GM21360 (cell line): ENCODE measurements around the gene DCAF17.
A peak's percentile ranks its signal among the peaks of the same experiment; 100 is the strongest.
"Not testable (repeated sequence)": the region's sequence is repeated elsewhere in the genome, so short reads cannot be mapped to it uniquely, and the experiment has no call there.

Experiments used
- ATAC-seq: cut with Tn5 transposase; IDR thresholded peaks from one replicate; pipeline ENCODE4 v1.9.1; 2021; ENCODE audit warnings: mild to moderate bottlenecking, moderate library complexity; ENCODE audit not compliant: unreplicated experiment

The DCAF17 gene

GRCh38 chr2:171451074-171451473, 17.0 kb downstream of the DCAF17 start:
- no peak for ATAC-seq

- no peak for ATAC-seq
Observed at GRCh38 chr2:171452773-171453172, 18.7 kb downstream of the DCAF17 start.

- ATAC-seq = no peak
Observed at GRCh38 chr2:171459498-171459897, 25.5 kb downstream of the DCAF17 start.

- no peak for ATAC-seq
Observed at GRCh38 chr2:171460537-171460936, 26.5 kb downstream of the DCAF17 start.

DNA sequence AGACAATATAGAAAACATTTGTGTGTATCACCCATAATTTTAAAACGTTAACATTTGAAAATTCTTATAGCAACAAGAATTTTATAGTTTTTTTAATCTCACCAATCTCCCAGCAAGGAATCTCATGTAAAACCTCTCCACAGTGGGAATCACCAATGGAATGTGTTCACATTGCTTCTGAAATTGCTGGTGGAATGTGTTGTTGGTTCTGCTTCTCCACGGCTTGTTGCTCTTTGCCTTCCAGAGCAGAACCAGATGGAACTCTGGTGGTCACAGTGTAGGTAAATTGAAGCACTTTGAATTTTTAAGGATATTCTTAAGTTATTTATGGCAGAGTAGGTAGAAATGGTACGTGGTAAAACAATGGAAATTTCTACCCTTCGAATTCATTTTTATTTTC, 35.1 kb downstream of the DCAF17 start:
- ATAC-seq = no peak

- no peak for ATAC-seq
Observed at GRCh38 chr2:171470129-171470528, 36.1 kb downstream of the DCAF17 start.

GRCh38 chr2:171475979-171476378, 42.0 kb downstream of the DCAF17 start:
- ATAC-seq = no peak

DNA sequence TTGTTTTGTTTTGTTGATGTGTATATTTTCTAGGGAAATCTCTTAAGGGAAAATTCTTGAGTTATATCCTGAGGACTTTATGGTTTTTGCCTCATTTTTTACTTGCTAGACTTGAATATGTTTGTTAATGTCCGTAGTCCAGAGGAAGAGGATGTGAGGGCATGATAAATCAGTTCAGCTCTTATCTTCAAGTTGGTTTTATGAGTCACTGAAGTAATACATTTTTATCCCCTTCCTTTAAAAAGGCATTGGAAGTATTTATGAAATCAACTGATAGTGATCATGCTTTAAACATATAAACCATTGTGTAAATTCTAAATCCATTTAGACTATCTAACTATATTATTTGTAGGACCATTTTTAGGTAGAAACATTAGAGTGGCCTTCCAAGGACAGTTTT, 44.3 kb downstream of the DCAF17 start:
- ATAC-seq = no peak

DNA sequence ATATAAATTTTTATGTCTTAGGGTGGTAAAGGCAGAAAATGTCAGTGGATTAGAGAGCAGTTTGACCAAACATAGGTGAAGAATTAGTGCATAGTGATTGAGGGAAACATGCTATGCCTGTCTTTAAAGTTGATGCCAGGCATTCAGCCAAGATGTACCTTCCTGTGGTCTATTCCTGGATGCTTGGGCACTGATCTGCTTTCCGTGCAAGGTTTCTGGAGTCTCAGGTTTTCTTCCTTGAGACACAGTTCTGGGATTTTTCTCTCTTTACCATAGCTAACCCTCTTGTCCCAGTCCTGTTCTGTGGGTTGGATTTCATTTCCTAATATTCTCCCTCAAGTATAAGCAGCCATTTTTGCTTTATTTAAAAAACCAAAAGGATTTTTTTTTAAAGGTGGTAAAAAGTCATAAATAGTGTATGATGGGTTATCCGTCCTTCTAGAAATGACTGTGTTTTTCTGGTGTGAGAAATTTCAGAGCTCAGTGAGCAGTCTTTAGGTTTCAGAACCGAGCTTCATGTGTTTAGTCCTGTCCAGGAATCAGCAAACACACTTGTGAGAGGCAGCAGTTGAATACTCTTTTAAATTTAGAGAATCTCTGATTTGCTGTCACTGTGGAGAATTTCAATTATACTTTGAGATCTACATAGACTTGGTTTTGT, 45.3 kb downstream of the DCAF17 start:
- ATAC-seq = peak; percentile 59

GRCh38 chr2:171480908-171481307, 46.9 kb downstream of the DCAF17 start:
- ATAC-seq = no peak

DNA sequence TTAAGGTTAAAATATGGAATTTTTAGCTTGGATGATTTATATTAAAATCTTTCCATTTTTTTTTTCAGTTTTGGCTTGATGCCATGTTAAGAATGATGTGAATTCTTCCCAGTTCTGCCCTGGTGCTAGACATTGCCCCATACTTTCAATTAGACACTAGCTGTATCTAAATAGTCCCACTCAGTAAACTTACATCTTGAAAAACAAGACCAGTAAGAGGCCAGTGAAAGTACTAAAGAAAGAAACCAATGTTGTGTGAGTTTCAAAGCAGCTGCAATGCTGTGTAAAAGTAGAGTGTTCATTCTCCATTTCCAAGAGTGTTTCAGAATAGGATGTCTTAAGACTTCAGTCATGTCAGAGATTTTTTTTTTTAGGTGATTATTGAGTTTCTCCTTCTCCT, 48.3 kb downstream of the DCAF17 start:
- no peak for ATAC-seq

DNA sequence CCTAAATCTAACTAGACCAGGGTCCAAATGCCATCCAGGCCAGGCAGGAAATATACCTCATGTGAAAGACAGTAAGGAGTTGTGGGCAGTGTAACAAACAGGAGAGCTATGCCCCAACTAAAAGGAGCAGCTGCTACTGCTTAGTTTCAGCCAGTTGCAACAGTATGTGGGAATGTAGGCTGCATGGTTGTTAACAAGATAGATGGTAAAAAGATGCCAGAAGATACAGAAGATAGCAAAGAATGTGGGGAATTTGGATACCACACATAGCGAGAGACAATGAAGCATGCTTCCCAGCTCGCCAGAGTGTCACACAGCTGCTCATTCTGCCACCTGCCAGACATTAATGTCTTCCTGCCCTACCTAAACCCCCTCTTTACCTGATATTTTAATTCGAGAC, 48.9 kb downstream of the DCAF17 start:
- ATAC-seq = no peak

GRCh38 chr2:171483793-171484192, 49.8 kb downstream of the DCAF17 start:
- no peak for ATAC-seq

DNA sequence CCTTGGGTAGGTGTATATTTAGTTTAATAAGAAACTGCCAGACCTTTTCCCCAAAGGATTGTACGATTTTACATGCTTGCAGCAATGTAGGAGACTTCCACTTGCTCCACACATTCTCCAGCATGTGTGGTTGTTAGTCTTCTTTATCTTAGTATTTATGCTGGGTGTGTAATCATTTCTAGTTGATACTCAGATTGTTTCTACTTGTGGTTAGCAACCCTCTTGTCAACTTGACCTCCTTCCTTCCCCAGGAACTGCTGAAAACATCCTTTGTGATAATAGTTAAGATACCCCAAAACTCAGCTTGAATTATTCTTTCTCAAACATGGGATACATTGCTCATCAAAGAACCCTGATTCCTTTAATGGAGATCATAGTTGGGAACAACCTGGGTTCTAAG, 51.1 kb downstream of the DCAF17 start:
- no peak for ATAC-seq

GRCh38 chr2:171487201-171487600, 53.2 kb downstream of the DCAF17 start:
- no peak for ATAC-seq

DNA sequence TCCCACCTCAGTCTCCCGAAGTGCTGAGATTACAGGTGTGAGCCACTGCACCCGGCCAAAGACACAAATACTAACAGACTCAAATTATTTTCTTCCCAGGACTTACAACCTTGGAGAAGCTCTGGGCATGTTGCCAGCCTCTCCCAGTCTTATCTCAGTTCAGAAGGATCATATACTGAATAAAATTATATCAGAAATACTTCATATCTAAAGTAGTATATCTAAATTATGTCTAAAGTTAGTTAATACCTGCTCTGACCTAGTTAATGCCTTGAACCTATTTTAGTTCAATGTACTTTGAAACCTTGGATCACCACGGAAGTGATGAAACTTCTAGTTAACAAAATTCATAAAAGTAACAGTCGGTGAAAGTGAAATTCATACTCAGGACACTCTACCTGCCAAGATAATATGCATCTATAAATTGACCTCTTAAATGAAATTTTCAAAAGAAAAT, 53.8 kb downstream of the DCAF17 start:
- no peak for ATAC-seq

DNA sequence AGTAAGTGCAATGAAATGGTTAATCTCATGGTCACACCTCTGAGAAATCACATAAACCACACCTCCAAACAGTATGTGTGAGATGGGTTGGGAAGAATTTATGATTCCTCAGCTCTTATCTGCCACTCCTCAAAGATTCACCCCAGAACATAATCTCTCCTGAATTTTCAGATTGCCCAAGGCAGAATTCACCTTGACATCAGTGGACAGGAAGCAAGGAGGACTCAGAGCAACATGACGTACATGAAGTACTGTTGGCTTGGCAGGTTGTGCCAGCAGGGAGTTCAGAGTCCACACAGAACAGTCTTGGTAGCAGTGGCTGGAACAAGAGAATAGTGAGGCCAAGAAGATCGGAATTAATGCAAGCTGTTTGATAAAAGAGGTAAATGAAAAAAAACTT, 56.6 kb downstream of the DCAF17 start:
- no peak for ATAC-seq

GRCh38 chr2:171491292-171491691, 57.3 kb downstream of the DCAF17 start:
- no peak for ATAC-seq

- ATAC-seq = no peak
Observed at GRCh38 chr2:171492664-171493063, 58.6 kb downstream of the DCAF17 start.

DNA sequence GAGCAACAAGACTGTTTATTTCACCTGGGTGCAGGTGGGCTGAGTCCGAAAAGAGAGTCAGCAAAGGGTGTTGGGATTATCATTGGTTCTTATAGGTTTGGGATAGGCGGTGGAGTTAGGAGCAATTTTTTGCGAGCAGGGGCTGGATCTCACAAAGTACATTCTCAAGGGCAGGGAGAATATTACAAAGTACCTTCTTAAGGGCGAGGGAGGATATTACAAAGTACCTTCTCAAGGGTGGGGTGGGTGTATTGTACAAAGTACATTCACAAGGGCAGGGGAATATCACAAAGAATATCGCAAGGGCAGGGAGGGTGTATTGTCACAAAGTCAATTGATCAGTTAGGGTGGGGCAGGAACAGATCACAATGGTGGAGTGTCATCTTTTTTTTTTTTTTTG, 63.6 kb downstream of the DCAF17 start:
- not testable (repeated sequence) for ATAC-seq

DNA sequence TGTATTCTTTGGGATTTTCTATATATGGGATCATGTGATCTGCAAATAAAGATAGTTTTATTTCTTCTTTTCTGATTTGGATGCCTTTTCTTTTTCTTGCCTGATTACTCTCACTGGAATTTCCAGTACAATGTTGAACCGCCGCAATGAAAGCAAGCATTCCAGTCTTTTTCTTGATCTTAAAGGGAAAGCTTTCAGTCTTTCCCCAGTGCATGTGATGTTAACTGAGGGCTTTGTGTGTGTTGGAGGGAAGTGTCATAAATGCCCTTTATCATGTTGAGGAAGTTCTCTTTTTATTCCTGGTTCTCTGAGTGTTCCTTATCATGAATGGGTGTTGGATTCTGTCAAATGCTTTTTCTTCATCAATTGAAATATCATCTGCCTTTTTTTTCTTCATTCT, 71.3 kb downstream of the DCAF17 start:
- no peak for ATAC-seq

GRCh38 chr2:171509945-171510731, 76.1 kb downstream of the DCAF17 start:
- peak; percentile 84 for ATAC-seq
